ENCODE measurements around the gene CCNJL. TPM values are rescaled to one million over a fixed set of nuclear protein-coding genes. Genes with fewer than 3 reads are reported as not detected.
"Not testable (repeated sequence)": the region's sequence is repeated elsewhere in the genome, so short reads cannot be mapped to it uniquely, and the experiment has no call there.

The CCNJL gene
- polyA plus RNA-seq, 4 donors: 6.9 to 9.5 (median 8.3) TPM

GRCh38 chr5:160268121-160268520 lies 44.2 kb downstream of the CCNJL start:
- DNase-seq (ENCODE audit: low read depth in 4 of 4, low spot score in 2 of 4): no peak

DNA sequence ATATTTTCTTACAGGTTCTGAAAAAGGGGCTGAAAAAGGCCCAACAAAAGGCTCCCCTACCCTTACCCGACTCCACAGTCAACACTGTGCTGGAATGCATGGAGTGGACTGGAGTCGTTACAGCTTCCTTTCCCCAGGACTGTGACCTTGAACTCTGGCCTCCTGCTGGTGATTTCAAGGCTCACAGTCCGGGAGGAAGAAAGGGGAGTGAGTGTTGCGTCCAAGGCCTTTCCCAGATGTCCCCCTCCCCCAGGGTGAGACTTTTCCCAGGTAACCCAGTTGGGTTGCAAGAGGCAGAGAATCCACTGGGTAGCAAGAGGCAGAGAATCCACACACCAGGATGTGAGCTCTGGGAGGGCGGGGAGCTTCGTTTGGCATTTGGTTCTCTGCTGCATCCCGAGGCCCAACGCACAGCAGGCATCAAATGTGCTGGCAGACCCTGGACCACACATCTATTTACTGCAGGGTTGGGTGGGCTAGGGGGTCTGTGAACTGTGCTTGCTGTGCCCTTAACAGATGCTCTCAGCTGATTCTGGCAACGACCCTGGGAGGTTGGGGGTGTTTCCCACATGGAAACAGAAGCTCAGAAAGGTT lies 45.5 kb downstream of the CCNJL start:
- no peak for DNase-seq (ENCODE audit: low read depth in 4 of 4, low spot score in 2 of 4)

GRCh38 chr5:160266044-160266443 lies 46.3 kb downstream of the CCNJL start:
- DNase-seq (ENCODE audit: low read depth in 4 of 4, low spot score in 2 of 4): no peak

DNA sequence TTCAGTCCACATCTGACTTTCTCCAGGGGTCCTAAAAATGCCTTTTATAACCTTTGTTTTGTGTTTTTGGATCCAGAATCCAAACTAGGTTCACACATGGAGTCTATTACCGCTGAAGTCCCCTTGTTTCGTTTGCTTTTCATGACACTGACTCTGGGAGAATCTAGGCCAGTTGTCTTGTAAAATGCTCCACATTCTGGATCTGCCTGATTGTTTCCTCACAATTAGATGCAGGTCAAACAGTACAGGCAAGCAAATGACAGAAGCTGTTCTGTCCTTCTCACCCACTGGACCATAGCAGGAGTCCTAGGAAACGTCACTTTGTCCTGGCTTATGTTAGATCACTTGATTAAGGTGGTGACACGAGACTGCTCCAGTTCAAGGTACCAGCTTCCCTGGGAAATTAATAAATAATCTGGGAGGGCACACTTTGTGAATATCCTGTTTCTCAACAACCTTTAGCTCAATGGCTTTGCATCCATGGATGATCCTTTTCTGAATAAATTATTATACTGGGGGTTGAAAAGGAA lies 49.0 kb downstream of the CCNJL start:
- no peak for DNase-seq (ENCODE audit: low read depth in 4 of 4, low spot score in 2 of 4)

DNA sequence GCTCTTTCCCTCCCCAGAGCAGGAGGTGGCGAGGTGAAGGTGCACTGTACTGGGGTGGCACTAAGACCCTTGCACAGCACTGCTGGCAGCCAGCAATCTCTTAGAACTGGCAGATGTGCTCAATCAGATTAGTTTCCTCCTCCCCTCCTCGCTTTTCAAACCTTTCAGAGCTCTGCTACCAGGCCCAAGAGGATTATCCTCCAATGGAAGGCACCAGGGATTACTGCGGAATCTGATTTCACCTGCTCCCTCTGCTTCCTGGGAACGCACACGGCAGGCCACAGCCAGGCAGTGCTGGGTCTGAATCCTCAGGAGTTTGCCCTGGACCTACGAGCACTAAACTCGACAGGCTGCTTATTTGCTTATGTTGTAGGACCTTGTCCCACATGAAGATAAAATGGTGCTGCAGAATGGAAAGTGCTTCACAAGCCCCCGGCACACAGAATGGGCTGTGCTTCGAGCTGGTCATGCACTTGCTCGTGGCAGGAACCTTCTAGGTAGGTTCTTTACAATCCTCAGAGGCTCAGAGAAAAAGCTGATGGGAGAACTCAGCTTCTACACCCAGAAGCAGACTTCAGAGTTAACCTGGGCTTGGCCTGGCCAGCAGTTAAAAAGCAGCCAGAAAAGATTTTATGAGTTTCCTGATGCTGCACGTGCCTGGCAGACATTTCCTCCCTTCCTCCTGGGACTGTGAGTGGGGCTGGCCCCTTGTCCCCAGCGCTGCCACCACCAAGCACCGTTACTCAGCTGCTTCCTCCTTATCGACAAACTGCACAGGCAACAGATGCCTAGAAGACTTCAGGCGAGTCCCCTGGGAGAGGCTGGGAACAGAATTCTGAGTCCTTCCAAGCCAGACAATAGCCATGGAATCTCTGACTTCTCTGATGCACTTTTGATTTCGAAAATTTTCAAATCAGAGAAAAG lies 50.0 kb downstream of the CCNJL start:
- DNase-seq (ENCODE audit: low read depth in 4 of 4, low spot score in 2 of 4): no peak

DNA sequence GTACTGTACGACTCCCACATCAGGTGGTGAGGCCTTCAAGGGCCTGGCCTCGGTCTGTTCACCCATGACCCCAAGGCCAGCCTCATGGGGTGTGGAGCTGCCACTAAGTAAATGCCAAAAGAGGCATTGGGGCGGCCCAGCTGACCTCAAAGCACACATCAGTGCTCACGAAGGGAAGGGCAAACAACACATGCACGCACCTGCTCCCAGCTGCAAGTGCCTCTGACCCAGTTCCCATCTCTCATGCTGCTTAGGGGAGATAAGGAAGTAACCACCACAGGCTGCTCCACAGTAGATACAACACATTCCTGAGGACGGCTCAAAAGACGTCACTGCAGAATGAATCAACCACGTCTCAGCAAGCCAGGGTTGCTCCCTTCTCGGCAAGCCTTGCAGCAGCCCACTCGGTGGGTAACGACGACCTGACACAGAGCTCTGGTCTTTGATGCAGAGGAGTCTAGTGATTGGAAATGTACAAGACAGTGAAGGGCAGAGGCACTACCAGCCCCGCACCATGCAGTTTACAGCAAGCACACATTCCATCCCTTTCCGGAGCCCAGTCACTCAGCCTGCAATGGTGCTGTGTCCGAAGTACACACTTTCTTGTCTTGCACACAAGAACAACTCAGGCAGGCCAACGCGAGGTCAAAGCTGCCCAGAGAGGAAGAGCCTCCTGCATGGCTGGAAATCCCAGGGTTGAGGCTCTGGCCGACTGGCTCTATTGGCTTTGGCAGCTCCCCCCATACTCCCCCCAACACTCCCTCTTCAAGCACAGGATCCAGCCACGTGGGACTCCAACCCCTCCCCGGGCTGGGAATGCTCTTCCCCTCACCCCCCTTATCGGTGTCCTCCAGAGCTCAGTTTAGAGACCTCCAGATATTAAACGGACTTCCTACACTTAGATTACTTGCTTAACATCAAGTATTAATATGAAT lies 51.2 kb downstream of the CCNJL start:
- no peak for DNase-seq (ENCODE audit: low read depth in 4 of 4, low spot score in 2 of 4)

- DNase-seq (ENCODE audit: low read depth in 4 of 4, low spot score in 2 of 4): no peak
Measured at GRCh38 chr5:160260006-160260775, 52.2 kb downstream of the CCNJL start.

DNA sequence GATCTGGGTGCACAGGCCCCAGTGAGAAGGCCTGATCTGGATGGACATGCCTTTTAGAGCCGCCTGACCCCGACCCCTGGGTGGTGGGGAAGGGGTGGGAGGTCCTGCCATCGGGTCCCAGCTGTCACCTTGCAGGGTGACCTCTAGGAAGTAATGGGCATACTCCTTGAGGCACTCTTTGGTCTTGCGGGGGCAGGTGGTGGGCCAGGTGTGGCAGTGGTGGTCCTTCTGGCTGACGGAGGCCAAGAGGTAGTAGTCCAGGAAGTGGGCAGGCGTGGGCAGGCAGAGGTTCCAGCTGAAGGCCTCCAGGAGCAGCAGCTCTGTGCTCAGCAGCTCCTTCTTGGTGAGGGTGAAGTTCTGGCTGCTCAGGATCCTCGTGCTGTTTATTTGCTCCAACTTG lies 53.0 kb downstream of the CCNJL start:
- no peak for DNase-seq (ENCODE audit: low read depth in 4 of 4, low spot score in 2 of 4)

DNA sequence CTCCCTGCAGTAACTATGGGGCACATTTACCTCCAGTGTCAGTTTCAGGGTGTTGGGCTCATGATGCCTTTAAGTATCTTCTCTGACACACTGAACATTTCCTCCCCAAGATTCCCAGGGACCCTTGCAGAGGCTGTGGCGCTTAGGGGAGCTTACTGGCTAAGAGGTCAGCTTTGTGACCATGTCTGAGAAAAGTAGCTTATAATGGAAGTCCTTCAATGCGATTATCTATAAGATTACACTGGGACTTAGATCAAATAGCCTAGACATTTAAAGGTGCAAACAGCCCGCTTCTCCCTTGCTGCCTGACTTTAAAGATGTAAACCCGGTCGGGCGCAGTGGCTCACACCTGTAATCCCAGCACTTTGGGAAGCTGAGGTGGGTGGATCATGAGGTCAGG lies 57.7 kb downstream of the CCNJL start:
- DNase-seq (ENCODE audit: low read depth in 4 of 4, low spot score in 2 of 4): no peak

- no peak for DNase-seq (ENCODE audit: low read depth in 4 of 4, low spot score in 2 of 4)
Measured at GRCh38 chr5:160253441-160253840, 58.9 kb downstream of the CCNJL start.

GRCh38 chr5:160252916-160253315 lies 59.4 kb downstream of the CCNJL start:
- no peak for DNase-seq (ENCODE audit: low read depth in 4 of 4, low spot score in 2 of 4)

- DNase-seq (ENCODE audit: low read depth in 4 of 4, low spot score in 2 of 4): no peak
Measured at GRCh38 chr5:160251406-160252155, 60.8 kb downstream of the CCNJL start.

DNA sequence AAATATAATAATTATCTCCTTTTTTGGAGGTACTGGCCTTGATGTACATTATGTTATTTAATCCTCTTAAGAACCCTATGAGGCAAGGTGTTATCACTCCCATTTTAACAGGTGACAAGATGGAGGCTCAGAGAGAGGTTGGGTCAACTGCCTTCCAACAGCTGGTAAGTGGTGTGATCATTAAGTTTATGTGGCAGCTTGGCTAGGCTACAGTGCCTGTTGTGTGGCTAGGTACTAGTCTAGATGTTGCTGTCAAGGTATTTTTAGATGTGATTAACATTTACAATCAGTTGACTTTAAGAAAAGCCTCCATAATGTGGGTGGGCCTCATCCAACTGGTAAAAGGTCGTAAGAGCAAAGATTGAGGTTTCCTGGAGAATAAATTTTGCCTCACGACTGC lies 61.5 kb downstream of the CCNJL start:
- no peak for DNase-seq (ENCODE audit: low read depth in 4 of 4, low spot score in 2 of 4)

- no peak for DNase-seq (ENCODE audit: low read depth in 4 of 4, low spot score in 2 of 4)
Measured at GRCh38 chr5:160250226-160250625, 62.1 kb downstream of the CCNJL start.

DNA sequence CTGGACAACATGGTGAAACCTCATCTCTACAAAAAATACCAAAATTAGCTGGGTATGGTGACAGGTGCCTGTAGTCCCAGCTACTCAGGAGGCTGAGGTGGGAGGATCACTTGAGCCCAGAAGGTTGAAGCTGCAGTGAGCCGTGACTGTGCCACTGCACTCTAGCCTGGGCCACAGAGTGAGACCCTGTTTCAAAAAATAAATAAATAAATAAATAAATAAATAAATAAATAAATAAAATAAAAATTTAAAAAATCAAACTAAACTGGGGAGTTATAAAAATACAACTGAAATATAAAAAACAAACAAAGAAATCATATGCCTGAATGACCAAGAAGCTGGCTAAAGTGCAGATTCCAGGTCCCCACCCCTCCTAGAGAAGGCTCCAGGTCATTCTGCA lies 62.8 kb downstream of the CCNJL start:
- DNase-seq (ENCODE audit: low read depth in 4 of 4, low spot score in 2 of 4): not testable (repeated sequence)

DNA sequence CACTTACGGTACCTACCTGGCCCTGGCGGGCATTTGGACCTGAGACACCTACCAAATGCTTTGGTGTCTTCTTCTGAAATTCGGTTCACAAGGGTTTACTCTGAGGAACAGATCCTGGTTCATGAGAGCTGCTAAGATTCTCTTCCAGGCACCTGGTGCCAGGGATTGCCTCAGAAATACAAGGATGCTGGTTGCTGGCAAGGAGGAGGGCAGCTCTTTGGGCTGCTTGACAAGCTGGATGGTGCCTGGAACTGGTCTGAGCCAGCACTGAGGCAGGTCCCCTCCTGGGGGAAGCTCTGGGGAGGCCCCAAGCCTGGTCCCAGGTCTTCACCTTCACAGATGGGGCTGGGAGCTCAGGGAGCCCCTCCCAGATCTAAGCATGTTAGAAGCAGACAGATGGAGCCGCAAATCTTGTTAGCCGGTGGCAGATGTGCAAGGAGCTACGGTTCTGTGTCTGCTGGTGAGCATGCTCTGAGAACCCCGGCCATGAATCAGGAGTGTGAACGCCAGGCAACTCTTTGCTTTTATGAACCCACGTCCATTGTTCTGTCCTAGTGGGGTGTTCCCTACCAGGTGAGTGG lies 66.8 kb downstream of the CCNJL start:
- DNase-seq (ENCODE audit: low read depth in 4 of 4, low spot score in 2 of 4): no peak

DNA sequence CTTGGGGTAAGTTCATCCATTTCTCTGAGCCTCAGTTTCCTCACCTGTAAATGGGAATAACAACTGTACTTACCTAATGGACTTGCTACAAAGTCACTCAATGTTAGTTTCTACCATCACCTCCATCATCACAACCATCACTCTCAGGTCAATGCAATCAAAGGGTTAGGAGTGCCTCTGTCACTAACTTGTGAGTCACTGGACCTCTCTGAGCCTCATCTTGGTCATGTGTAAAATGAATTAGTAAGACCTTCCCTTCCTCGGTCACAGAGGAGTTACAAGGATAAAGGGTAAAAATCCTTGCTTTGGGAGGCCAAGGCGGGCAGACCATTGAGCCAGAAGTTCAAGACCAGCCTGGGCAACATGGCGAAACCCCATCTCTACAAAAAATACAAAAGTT lies 70.2 kb downstream of the CCNJL start:
- DNase-seq (ENCODE audit: low read depth in 4 of 4, low spot score in 2 of 4): no peak

DNA sequence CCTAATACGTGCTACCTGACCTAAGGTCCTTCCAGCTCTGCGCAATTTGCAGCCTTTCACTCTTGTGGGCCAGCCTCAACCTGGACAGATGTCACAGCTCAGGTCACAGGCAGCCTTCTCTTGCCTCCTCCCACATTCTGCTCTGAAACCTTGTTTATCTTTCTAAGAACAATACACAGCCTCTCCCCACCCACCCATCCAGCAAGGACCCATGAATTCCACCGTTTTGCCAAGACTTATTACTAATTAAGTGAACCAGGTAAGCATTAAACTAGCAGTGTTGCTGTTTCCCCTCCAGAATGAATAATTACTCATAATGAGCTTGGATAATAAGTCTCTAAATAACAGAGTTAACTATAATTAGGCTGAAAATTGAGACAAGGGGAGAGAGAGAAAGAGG lies 72.0 kb downstream of the CCNJL start:
- DNase-seq (ENCODE audit: low read depth in 4 of 4, low spot score in 2 of 4): no peak

- no peak for DNase-seq (ENCODE audit: low read depth in 4 of 4, low spot score in 2 of 4)
Measured at GRCh38 chr5:160237571-160238093, 74.7 kb downstream of the CCNJL start.
